Measurements from ENCODE around the gene CR1L.

DNA sequence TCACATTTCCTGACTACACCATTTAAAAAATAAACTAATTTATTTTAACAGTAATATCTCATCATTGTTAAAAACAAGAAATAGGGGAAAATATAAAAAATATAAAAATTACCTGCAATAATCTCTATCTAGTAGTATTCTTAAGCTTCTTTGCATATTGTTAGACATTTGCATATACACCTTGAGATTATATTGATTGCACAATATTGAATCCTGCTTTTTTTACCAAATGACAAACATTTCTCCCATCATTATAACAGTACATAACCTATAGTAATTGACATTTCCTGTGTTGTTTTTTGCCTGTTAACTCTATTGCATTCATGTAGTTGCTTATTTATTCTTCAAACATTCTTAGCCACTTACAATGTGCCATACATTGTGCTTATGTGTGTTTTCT lies 11.7 kb upstream of the CR1L start:
- TF ChIP-seq POLR2AphosphoS5 (IDR thresholded peaks at IDR 0.05; ENCODE audit: low read depth, low read length), result no peak
- TF ChIP-seq, protein P1, sequence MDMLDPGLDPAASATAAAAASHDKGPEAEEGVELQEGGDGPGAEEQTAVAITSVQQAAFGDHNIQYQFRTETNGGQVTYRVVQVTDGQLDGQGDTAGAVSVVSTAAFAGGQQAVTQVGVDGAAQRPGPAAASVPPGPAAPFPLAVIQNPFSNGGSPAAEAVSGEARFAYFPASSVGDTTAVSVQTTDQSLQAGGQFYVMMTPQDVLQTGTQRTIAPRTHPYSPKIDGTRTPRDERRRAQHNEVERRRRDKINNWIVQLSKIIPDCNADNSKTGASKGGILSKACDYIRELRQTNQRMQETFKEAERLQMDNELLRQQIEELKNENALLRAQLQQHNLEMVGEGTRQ (IDR thresholded peaks at IDR 0.05; ENCODE audit: low read length), result no peak
- no peak for TF ChIP-seq RBBP5 (IDR thresholded peaks at IDR 0.05; ENCODE audit: borderline replicate concordance, low read depth, low read length)
- TF ChIP-seq EZH2 (IDR thresholded peaks at IDR 0.05; ENCODE audit: low read depth, low read length, severe bottlenecking), result no peak
- TF ChIP-seq FOSL1 (IDR thresholded peaks at IDR 0.05; ENCODE audit: insufficient read depth, low read depth, low read length), result no peak
- TF ChIP-seq CTCF (IDR thresholded peaks at IDR 0.05; ENCODE audit: control extremely low read depth in 1 of 3, insufficient read depth in 1 of 3, low read depth in 1 of 3, low read length in 3 of 3), result no peak
- no peak for TF ChIP-seq CBX5 (IDR thresholded peaks at IDR 0.05; ENCODE audit: low read depth, low read length)
- no peak for TF ChIP-seq RAD21 (IDR thresholded peaks at IDR 0.05 in 1 of 2, conservative IDR thresholded peaks at IDR 0.05 in 1 of 2; ENCODE audit: low read depth in 2 of 2, low read length in 2 of 2)
- TF ChIP-seq SP4 (IDR thresholded peaks at IDR 0.05; ENCODE audit: low read length), result no peak
- no peak for TF ChIP-seq SAP30 (IDR thresholded peaks at IDR 0.05; ENCODE audit: insufficient read depth, insufficient replicate concordance, low read length)
- TF ChIP-seq CHD1 (IDR thresholded peaks at IDR 0.05; ENCODE audit: low read depth, low read length), result no peak
- TF ChIP-seq YY1 (IDR thresholded peaks at IDR 0.05; ENCODE audit: low read depth, low read length), result no peak
- no peak for TF ChIP-seq POLR2A (IDR thresholded peaks at IDR 0.05; ENCODE audit: control extremely low read depth in 1 of 2, low read depth in 2 of 2, low read length in 2 of 2)
- no peak for TF ChIP-seq ASH2L (IDR thresholded peaks at IDR 0.05; ENCODE audit: low read length)
